Tibial nerve (tissue), 4 donors: ENCODE results near the gene TMEM192.

ENCODE experiments used
- EP300 ChIP-seq, 2 donors: sonication (generic); formaldehyde crosslinking; IDR thresholded peaks; one replicate each; pipeline ENCODE4 v1.6.1; 2017; ENCODE audit warnings: antibody characterized with exemption in 2 of 2, mild to moderate bottlenecking in 1 of 2
- POLR2A ChIP-seq, 2 donors: fragments of 450-650 bp; IDR thresholded peaks; one replicate each; pipeline ENCODE4 v1.6.1; 2017; ENCODE audit warnings: antibody characterized with exemption in 2 of 2, mild to moderate bottlenecking in 2 of 2, moderate library complexity in 2 of 2
- TF ChIP-seq, protein P1 (sequence below), 5 experiments: fragments of 200-600 bp in 3 of 5; fragments of 450-650 bp in 2 of 5; sonication (generic) in 3 of 5; IDR thresholded peaks; one replicate each; pipeline ENCODE4 v1.5.1; 2016 to 2019; ENCODE audit warnings: antibody characterized with exemption in 5 of 5, mild to moderate bottlenecking in 3 of 5, moderate library complexity in 2 of 5

DNA sequence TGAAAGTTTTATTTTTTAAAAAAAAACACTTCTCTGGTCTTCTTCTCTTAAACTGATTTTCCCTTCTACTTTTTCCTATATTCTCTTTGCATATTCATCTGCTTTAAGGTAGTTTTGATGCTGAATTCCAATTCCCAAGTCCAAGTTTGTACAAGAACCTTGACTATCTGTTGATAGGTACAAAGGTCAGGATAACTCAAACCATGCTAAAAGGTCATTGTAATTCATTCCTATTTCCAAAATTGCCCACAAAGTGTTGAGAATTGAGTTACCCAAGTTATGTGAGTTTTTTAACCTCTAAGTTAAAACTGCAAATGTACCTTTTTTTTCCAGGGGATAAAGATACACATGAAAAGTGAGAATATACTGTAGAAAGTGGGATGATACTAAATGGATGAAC is 46.1 kb upstream of the TMEM192 start:
- TF ChIP-seq POLR2A (IDR thresholded peaks at IDR 0.05) (no peak), EP300 (IDR thresholded peaks at IDR 0.05) (no peak)
- TF ChIP-seq, protein P1, sequence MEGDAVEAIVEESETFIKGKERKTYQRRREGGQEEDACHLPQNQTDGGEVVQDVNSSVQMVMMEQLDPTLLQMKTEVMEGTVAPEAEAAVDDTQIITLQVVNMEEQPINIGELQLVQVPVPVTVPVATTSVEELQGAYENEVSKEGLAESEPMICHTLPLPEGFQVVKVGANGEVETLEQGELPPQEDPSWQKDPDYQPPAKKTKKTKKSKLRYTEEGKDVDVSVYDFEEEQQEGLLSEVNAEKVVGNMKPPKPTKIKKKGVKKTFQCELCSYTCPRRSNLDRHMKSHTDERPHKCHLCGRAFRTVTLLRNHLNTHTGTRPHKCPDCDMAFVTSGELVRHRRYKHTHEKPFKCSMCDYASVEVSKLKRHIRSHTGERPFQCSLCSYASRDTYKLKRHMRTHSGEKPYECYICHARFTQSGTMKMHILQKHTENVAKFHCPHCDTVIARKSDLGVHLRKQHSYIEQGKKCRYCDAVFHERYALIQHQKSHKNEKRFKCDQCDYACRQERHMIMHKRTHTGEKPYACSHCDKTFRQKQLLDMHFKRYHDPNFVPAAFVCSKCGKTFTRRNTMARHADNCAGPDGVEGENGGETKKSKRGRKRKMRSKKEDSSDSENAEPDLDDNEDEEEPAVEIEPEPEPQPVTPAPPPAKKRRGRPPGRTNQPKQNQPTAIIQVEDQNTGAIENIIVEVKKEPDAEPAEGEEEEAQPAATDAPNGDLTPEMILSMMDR (IDR thresholded peaks at IDR 0.05) = no peak
